Uterus (tissue), 4 donors: ENCODE results near the gene CAMK2D. TPM values are rescaled to one million over a fixed set of nuclear protein-coding genes. Genes with fewer than 3 reads are reported as not detected.

Experiments used
- DNase-seq, 2 donors: peaks; one replicate each; pipeline ENCODE4 v3.0.0-alpha.2; 2019 to 2020
- H3K27ac ChIP-seq, 2 donors: fragments of 200-600 bp; sonication (generic); 1 replicate in 1 of 2; 2 replicates in 1 of 2; pipeline ENCODE4 v1.5.1; 2016 to 2018
- H3K27me3 ChIP-seq, 2 donors: fragments of 200-600 bp; sonication (generic); one replicate each; pipeline ENCODE4 v1.5.1; 2018 to 2019; ENCODE audit warnings: control low read depth in 1 of 2
- H3K36me3 ChIP-seq, 2 donors: fragments of 200-600 bp; sonication (generic); one replicate each; pipeline ENCODE4 v1.5.1; 2019; ENCODE audit warnings: control low read depth in 1 of 2
- H3K4me1 ChIP-seq, 2 donors: fragments of 200-600 bp; sonication (generic); one replicate each; pipeline ENCODE4 v1.5.1; 2018 to 2019; ENCODE audit warnings: control low read depth in 1 of 2
- H3K4me3 ChIP-seq, 2 donors: fragments of 200-600 bp; sonication (generic); 1 replicate in 1 of 2; 2 replicates in 1 of 2; pipeline ENCODE4 v1.5.1; 2018 to 2019; ENCODE audit warnings: mild to moderate bottlenecking in 1 of 2
- H3K9me3 ChIP-seq, 2 donors: fragments of 200-600 bp; sonication (generic); one replicate each; pipeline ENCODE4 v1.5.1; 2019; ENCODE audit warnings: control low read depth in 1 of 2
- POLR2A ChIP-seq, 2 donors: fragments of 450-650 bp; IDR thresholded peaks; one replicate each; pipeline ENCODE4 v1.6.1; 2016; ENCODE audit warnings: antibody characterized with exemption in 2 of 2, mild to moderate bottlenecking in 1 of 2, moderate library complexity in 1 of 2
- intact Hi-C: fragments of 100-400 bp; cut with DNase I; formaldehyde crosslinking; loops from one replicate; pipeline ENCODE4 v1.15.1; 2023; ENCODE audit warnings: low total_unique reads
- total RNA-seq, 4 donors: library from RNA; depleted of rRNA in 3 of 4; stranded (reverse); fragments of >200 nt in 3 of 4; gene quantifications; one replicate each; pipeline versions ENCODE4 v1.1.0 to v1.2.4, GENCODE V29; 2014 to 2023
- TF ChIP-seq, protein P1 (sequence below), 4 experiments: fragments of 200-600 bp in 2 of 4; fragments of 450-650 bp in 2 of 4; sonication (generic) in 2 of 4; IDR thresholded peaks; one replicate each; pipeline ENCODE4 v1.5.1; 2016 to 2019; ENCODE audit warnings: antibody characterized with exemption in 4 of 4, mild to moderate bottlenecking in 2 of 4, moderate library complexity in 1 of 4
- donor health status: DM: yes; HTN: yes; CAD: no.

CAMK2D gene
- total RNA-seq, 4 donors from 2014 or later: 41.5 to 95.3 (median 54.3) TPM

DNA sequence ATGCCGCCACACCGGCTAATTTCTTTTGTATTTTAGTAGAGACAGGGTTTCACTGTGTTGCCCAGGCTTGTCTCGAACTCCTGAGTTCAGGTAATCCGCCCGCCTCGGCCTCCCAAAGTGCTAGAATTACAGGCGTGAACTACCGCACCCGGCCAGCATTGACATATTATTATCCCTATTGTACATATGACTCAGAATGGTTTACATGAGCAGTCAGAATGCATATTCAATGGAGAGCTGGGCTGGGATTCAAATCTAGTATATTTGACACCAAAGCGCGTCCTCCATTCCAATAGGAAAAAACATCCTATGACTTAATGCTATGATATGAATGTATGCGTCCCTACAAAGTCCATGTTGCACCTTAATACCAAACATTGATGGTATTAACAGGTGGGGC, 281.4 kb downstream of the CAMK2D start:
- H3K27me3 ChIP-seq: no peaks in the 10 kb centered on the region
- no peaks in the 10 kb centered on the region for H3K9me3 ChIP-seq
- H3K27ac ChIP-seq: no peak overlapping the region
- H3K36me3 ChIP-seq: no peaks in the 10 kb centered on the region
- intact Hi-C loops: no loop called here
- H3K4me1 ChIP-seq: no peaks in the 10 kb centered on the region
- H3K4me3 ChIP-seq: no peak overlapping the region
- TF ChIP-seq POLR2A (IDR thresholded peaks at IDR 0.05): no peak
- TF ChIP-seq, protein P1, sequence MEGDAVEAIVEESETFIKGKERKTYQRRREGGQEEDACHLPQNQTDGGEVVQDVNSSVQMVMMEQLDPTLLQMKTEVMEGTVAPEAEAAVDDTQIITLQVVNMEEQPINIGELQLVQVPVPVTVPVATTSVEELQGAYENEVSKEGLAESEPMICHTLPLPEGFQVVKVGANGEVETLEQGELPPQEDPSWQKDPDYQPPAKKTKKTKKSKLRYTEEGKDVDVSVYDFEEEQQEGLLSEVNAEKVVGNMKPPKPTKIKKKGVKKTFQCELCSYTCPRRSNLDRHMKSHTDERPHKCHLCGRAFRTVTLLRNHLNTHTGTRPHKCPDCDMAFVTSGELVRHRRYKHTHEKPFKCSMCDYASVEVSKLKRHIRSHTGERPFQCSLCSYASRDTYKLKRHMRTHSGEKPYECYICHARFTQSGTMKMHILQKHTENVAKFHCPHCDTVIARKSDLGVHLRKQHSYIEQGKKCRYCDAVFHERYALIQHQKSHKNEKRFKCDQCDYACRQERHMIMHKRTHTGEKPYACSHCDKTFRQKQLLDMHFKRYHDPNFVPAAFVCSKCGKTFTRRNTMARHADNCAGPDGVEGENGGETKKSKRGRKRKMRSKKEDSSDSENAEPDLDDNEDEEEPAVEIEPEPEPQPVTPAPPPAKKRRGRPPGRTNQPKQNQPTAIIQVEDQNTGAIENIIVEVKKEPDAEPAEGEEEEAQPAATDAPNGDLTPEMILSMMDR (IDR thresholded peaks at IDR 0.05): no peak
- DNase-seq: no peak

DNA sequence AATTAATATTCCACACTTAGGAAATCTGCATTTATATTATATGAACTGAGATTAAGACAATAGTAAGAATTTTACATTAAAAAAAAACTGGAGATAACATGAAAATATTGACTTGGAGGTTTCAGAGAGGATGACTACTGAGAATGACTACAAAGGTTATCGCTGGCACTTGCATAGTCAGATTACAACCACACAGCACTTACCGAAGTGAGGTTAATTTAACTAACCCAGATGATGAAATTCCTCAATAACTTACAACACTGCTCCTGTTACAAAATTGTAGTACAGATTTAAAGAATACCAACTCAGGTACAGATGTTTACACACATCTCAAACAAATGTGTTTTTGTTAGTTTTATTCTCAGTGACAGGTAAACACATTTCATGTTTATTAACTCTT, 283.5 kb downstream of the CAMK2D start:
- no peak for TF ChIP-seq POLR2A (IDR thresholded peaks at IDR 0.05)
- TF ChIP-seq, protein P1 (IDR thresholded peaks at IDR 0.05): no peak
- no peak overlapping the region for H3K4me3 ChIP-seq
- intact Hi-C loops: no loop called here
- H3K27ac ChIP-seq: no peak overlapping the region
- no peaks in the 10 kb centered on the region for H3K9me3 ChIP-seq
- no peak for DNase-seq
- no peaks in the 10 kb centered on the region for H3K4me1 ChIP-seq
- no peaks in the 10 kb centered on the region for H3K36me3 ChIP-seq
- no peaks in the 10 kb centered on the region for H3K27me3 ChIP-seq

DNA sequence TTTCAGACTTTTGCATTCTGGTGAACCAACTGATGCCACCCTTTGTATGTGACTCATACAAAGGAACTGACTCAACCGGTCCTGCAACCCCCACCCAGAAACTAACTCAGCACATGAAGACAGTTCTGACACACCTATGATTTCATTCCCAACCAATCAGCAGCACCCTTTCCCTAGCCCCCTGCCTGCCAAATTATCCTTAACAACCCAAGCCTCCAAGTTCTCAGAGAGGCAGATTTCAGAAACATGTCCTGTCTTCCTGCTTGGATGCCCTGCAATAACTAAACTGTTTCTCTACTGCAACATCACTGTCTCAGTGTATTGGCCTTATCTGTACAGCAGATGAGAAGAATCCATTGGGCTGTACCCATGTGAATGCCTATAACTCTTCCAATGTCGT, 284.7 kb downstream of the CAMK2D start:
- H3K4me3 ChIP-seq: no peak overlapping the region
- intact Hi-C loops: no loop called here

DNA sequence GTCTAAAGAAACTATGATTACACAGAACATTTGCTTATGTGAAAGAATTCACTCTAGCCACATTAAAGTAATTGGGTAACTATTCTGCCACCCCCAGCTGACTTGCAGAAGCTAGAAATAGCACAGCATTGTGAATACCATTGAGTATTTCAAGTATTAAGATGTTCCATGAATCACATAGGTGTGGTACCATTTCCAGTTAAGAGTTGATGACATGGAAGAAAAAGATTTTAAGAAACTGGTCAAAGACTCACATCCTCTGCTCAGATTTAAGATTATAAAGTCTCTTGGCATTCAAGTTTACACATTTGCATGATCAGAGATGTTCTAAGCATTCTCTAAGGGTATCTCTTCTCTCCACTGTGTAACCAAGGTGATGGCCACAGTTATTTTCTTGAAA, 287.5 kb downstream of the CAMK2D start:
- no peak for DNase-seq
- intact Hi-C loops: no loop called here
- no peaks in the 10 kb centered on the region for H3K9me3 ChIP-seq
- peaks cover 0 to 5% of the 10 kb centered on the region in 2 donors for H3K4me1 ChIP-seq
- H3K4me3 ChIP-seq: no peak overlapping the region
- no peak for TF ChIP-seq POLR2A (IDR thresholded peaks at IDR 0.05)
- TF ChIP-seq, protein P1 (IDR thresholded peaks at IDR 0.05): no peak
- no peaks in the 10 kb centered on the region for H3K27me3 ChIP-seq
- no peak overlapping the region for H3K27ac ChIP-seq
- H3K36me3 ChIP-seq: no peaks in the 10 kb centered on the region

More for the DNA sequence above, 284.7 kb downstream of the CAMK2D start:
- Histone ChIP-seq H3K9me3 (no peaks in the 10 kb centered on the region), H3K27ac (no peak overlapping the region), H3K4me1 (no peaks in the 10 kb centered on the region), H3K36me3 (no peaks in the 10 kb centered on the region), H3K27me3 (no peaks in the 10 kb centered on the region)
- TF ChIP-seq, protein P1 (IDR thresholded peaks at IDR 0.05): no peak
- no peak for TF ChIP-seq POLR2A (IDR thresholded peaks at IDR 0.05)
- no peak for DNase-seq

DNA sequence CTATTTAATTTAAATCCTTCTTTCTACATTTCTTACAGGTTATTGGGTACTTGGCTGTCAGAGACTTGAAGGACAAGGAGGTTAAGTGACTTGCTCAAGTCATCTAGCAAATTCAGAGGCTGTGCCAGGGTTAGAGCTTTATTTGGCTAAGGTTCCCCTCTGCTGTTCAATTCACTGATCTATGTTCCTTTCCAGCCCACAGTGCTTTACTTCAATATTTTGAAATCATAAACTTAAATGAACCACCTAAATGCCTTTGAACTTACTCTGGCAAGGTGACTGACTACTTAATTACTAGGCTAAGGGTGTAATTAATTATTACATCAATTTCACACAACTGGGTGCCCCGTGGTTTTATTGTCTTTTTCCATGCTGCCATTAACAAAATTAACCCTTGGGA, 288.7 kb downstream of the CAMK2D start:
- no peaks in the 10 kb centered on the region for H3K36me3 ChIP-seq
- no peak overlapping the region for H3K4me3 ChIP-seq
- H3K4me1 ChIP-seq: peaks cover 0 to 10% of the 10 kb centered on the region in 2 donors
- no peaks in the 10 kb centered on the region for H3K9me3 ChIP-seq
- H3K27ac ChIP-seq: no peak overlapping the region
- DNase-seq: no peak
- no peaks in the 10 kb centered on the region for H3K27me3 ChIP-seq
- TF ChIP-seq, protein P1 (IDR thresholded peaks at IDR 0.05): no peak
- TF ChIP-seq POLR2A (IDR thresholded peaks at IDR 0.05): no peak
- intact Hi-C loops: no loop called here
